ENCODE data around the gene SYPL1. TPM values are rescaled to one million over a fixed set of nuclear protein-coding genes. Genes with fewer than 3 reads are reported as not detected.

Gene SYPL1
- total RNA-seq, 1 experiment from 2014 or later, result 39.2 TPM

DNA sequence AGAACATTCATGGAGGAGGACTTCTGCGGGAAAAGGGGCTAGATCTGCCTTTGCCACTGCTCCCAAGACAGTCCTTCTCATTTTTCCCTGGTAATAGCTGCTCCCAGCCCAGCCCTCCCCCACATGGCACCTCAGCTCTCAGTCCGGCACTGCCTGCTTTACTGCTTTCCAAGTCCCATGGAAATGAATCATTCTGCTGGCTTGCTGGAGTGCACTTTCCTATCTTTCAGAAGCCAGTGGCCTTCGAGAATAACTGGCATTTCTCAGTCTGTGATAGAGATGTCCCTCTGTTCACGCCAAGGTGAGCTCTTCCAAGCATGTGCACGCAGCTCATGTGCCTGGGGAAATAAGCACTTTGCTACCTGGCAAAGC, 61.4 kb downstream of the SYPL1 start:
- Histone ChIP-seq H3K4me1 (ENCODE audit: insufficient read depth, low read length) (no peaks in the 10 kb centered on the region), H3K14ac (ENCODE audit: insufficient read depth, low read length) (no peak overlapping the region), H3K79me2 (ENCODE audit: insufficient read depth, low read length) (no peaks in the 10 kb centered on the region), H4K91ac (ENCODE audit: insufficient read length, low read depth, low read length) (no peak overlapping the region), H4K5ac (ENCODE audit: insufficient read length, low read depth, low read length) (no peak overlapping the region), H3K27me3 (ENCODE audit: insufficient read depth, low read length) (no peaks in the 10 kb centered on the region), H3K27ac (ENCODE audit: insufficient read length, low read depth, low read length) (no peak overlapping the region), H3K79me1 (ENCODE audit: insufficient read depth, low read depth, low read length, poor library complexity, severe bottlenecking) (no peaks in the 10 kb centered on the region), H3K56ac (ENCODE audit: insufficient read length, low read depth, low read length) (no peak overlapping the region), H4K20me1 (ENCODE audit: control insufficient read depth, insufficient read depth, insufficient read length) (no peaks in the 10 kb centered on the region), H2BK20ac (ENCODE audit: low read depth, low read length, poor library complexity, severe bottlenecking) (no peak overlapping the region), H2BK120ac (ENCODE audit: low read depth, low read length, poor library complexity, severe bottlenecking) (no peak overlapping the region), H3T11ph (ENCODE audit: low read length) (no peak overlapping the region), H3K23me2 (ENCODE audit: insufficient read length, low read depth, low read length, poor library complexity, severe bottlenecking) (no peaks in the 10 kb centered on the region), H3K4me2 (ENCODE audit: insufficient read depth, insufficient read length, low read length) (no peak overlapping the region), H3K9ac (ENCODE audit: extremely low read depth, insufficient read length, low read length) (no peak overlapping the region), H3K9me3 (ENCODE audit: control insufficient read depth, low read depth, low read length) (peaks cover 9% of the 10 kb centered on the region), H3K4ac (ENCODE audit: low read depth, low read length) (no peak overlapping the region), H3K18ac (ENCODE audit: insufficient read length, low read depth, low read length) (no peak overlapping the region), H2BK12ac (ENCODE audit: insufficient read length, low read depth, low read length) (no peak overlapping the region), H4K8ac (replicated peaks; ENCODE audit: insufficient read length, low read depth, low read length) (no peak overlapping the region), H3K23ac (ENCODE audit: insufficient read length, low read depth, low read length) (no peak overlapping the region), H2BK15ac (ENCODE audit: low read depth, low read length) (no peak overlapping the region), H2AFZ (ENCODE audit: low read length) (no peak overlapping the region), H2BK5ac (ENCODE audit: insufficient read length, low read length) (no peak overlapping the region), H2AK5ac (ENCODE audit: insufficient read length, low read length) (no peak overlapping the region)
- peaks cover 7% of the 10 kb centered on the region; the same call in 1 of the 2 replicates for H3K27me3 Mint-ChIP-seq (ENCODE audit: low read depth)
- H3K4me1 Mint-ChIP-seq, result peaks cover 7 to 17% of the 10 kb centered on the region in 2 experiments
- H3K36me3 Mint-ChIP-seq (ENCODE audit: insufficient read depth in 1 of 3, low read depth in 3 of 3), result no peaks in the 10 kb centered on the region
- TF ChIP-seq, protein P1, sequence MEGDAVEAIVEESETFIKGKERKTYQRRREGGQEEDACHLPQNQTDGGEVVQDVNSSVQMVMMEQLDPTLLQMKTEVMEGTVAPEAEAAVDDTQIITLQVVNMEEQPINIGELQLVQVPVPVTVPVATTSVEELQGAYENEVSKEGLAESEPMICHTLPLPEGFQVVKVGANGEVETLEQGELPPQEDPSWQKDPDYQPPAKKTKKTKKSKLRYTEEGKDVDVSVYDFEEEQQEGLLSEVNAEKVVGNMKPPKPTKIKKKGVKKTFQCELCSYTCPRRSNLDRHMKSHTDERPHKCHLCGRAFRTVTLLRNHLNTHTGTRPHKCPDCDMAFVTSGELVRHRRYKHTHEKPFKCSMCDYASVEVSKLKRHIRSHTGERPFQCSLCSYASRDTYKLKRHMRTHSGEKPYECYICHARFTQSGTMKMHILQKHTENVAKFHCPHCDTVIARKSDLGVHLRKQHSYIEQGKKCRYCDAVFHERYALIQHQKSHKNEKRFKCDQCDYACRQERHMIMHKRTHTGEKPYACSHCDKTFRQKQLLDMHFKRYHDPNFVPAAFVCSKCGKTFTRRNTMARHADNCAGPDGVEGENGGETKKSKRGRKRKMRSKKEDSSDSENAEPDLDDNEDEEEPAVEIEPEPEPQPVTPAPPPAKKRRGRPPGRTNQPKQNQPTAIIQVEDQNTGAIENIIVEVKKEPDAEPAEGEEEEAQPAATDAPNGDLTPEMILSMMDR (conservative IDR thresholded peaks at IDR 0.05), result no peak
- no peak overlapping the region for H3K4me3 Mint-ChIP-seq
- H3K27ac Mint-ChIP-seq, result no peak overlapping the region
- DNase-seq, result no peak
- H3K9me3 Mint-ChIP-seq, result peaks cover 3% of the 10 kb centered on the region in 2 experiments; a peak in 3 of 5 replicates
- WGBS (ENCODE audit: extremely low coverage, insufficient read length, low lambda C conversion rate), result no CpG with 5 or more reads among the region's 5 CpGs

Measured in H9 (cell line).